Keratinocyte (primary cell): Measurements from ENCODE around the gene ATP6V0D1. TPM values are rescaled to one million over a fixed set of nuclear protein-coding genes. Genes with fewer than 3 reads are reported as not detected.

Experiments used
- DNase-seq: peaks from one replicate; pipeline ENCODE4 v3.0.0-alpha.2; 2011; ENCODE audit warnings: low read depth, missing footprints, low spot score
- FAIRE-seq: peaks from 2 replicates; lab custom pipeline; 2011; peaks lifted over from hg19 to GRCh38; lab: Jason Lieb, UNC
- H2AFZ ChIP-seq: 2 replicates; pipeline ENCODE4 v1.6.0; 2012; ENCODE audit warnings: low read length, control low read depth, inconsistent platforms; ENCODE audit not compliant: control insufficient read depth
- H3K27ac ChIP-seq: 2 replicates; pipeline ENCODE4 v1.5.1; 2011; ENCODE audit warnings: low read length; ENCODE audit not compliant: control insufficient read depth, insufficient read depth
- H3K27me3 ChIP-seq: 3 replicates; pipeline ENCODE4 v1.6.0; 2011; ENCODE audit warnings: low read length; ENCODE audit not compliant: control insufficient read depth, insufficient read depth; ENCODE audit errors: extremely low read depth
- H3K36me3 ChIP-seq, 2 experiments: 2 replicates in 1 of 2; 3 replicates in 1 of 2; pipeline ENCODE4 v1.5.1; 2011; ENCODE audit warnings: low read length in 2 of 2, mild to moderate bottlenecking in 1 of 2; ENCODE audit not compliant: control insufficient read depth in 2 of 2, insufficient read depth in 2 of 2; ENCODE audit errors: extremely low read depth in 1 of 2
- H3K4me1 ChIP-seq: 3 replicates; pipeline ENCODE4 v1.5.1; 2011; ENCODE audit warnings: low read length; ENCODE audit not compliant: control insufficient read depth, insufficient read depth; ENCODE audit errors: extremely low read depth
- H3K4me2 ChIP-seq: 3 replicates; pipeline ENCODE4 v1.6.0; 2011; ENCODE audit warnings: low read depth, low read length; ENCODE audit not compliant: control insufficient read depth, insufficient read depth; ENCODE audit errors: extremely low read depth
- H3K4me3 ChIP-seq, 3 experiments: fragments of 200-600 bp in 1 of 3; sonication (generic) in 1 of 3; 2 replicates in 2 of 3; 3 replicates in 1 of 3; pipeline ENCODE4 v1.5.1; 2011 to 2016; ENCODE audit warnings: low read length in 3 of 3, mild to moderate bottlenecking in 3 of 3, control low read depth in 2 of 3, inconsistent platforms in 1 of 3, low read depth in 1 of 3, mixed read lengths in 1 of 3, mixed run types in 1 of 3, moderate library complexity in 1 of 3; ENCODE audit not compliant: control insufficient read depth in 2 of 3, insufficient read depth in 2 of 3; ENCODE audit errors: extremely low read depth in 1 of 3
- H3K79me2 ChIP-seq: 2 replicates; pipeline ENCODE4 v1.6.0; 2012; ENCODE audit warnings: low read length; ENCODE audit not compliant: control insufficient read depth, insufficient read depth
- H3K9ac ChIP-seq: 3 replicates; pipeline ENCODE4 v1.6.0; 2011; ENCODE audit warnings: low read length; ENCODE audit not compliant: control insufficient read depth, insufficient read depth; ENCODE audit errors: extremely low read depth
- H3K9me1 ChIP-seq: 3 replicates; pipeline ENCODE4 v1.6.0; 2011; ENCODE audit warnings: low read length; ENCODE audit not compliant: control insufficient read depth, insufficient read depth; ENCODE audit errors: extremely low read depth
- H3K9me3 ChIP-seq: 2 replicates; pipeline ENCODE4 v1.5.1; 2012; ENCODE audit warnings: low read depth, low read length; ENCODE audit not compliant: control insufficient read depth
- H4K20me1 ChIP-seq: 3 replicates; pipeline ENCODE4 v1.6.0; 2011; ENCODE audit warnings: low read length; ENCODE audit not compliant: control insufficient read depth, insufficient read depth; ENCODE audit errors: extremely low read depth
- CTCF ChIP-seq, 3 experiments: IDR thresholded peaks in 1 of 3; conservative IDR thresholded peaks in 1 of 3; optimal IDR thresholded peaks in 1 of 3; 2 replicates in 2 of 3; 3 replicates in 1 of 3; pipeline versions ENCODE3 to v1.5.1; 2011; ENCODE audit warnings: low read length in 3 of 3, mild to moderate bottlenecking in 3 of 3, moderate library complexity in 2 of 3, control low read depth in 1 of 3, inconsistent platforms in 1 of 3; ENCODE audit not compliant: insufficient read depth in 2 of 3; ENCODE audit errors: extremely low read depth in 1 of 3
- EZH2 ChIP-seq: IDR thresholded peaks from one replicate; pipeline ENCODE4 v1.6.1; 2012; ENCODE audit warnings: inconsistent platforms, mild to moderate bottlenecking, low read length, moderate library complexity
- dilution Hi-C: fragments of 300-500 bp; cut with MboI; formaldehyde crosslinking; loops from one replicate; pipeline ENCODE4 v1.7.0; 2020; ENCODE audit warnings: low sequenced_read_pairs; ENCODE audit not compliant: extremely low pct_ligation_motif_present
- polyA plus RNA-seq, 5 experiments: library from polyadenylated mRNA; depleted of rRNA in 3 of 5; stranded (reverse) in 3 of 5; stranded (forward) in 1 of 5; unstranded in 1 of 5; fragments of >200 nt; gene quantifications; 1 replicate in 1 of 5; 2 replicates in 3 of 5; 3 replicates in 1 of 5; pipeline versions ENCODE4 v1.2.1 to v1.2.3, GENCODE V29; 2011 to 2012; ENCODE audit warnings: missing spikeins in 2 of 5, low read depth in 1 of 5, low replicate concordance in 1 of 5

Gene ATP6V0D1
- polyA plus RNA-seq, 1 donor (not counting 4 experiments of a cell fraction or from before 2014, with no cell fraction given), result 97.1 TPM

- dilution Hi-C loops, result no loop called here
- Histone ChIP-seq H3K4me3 (no peak overlapping the region), H3K4me2 (no peak overlapping the region), H3K27me3 (no peaks in the 10 kb centered on the region), H3K9ac (no peak overlapping the region), H2AFZ (no peak overlapping the region), H4K20me1 (peaks cover 7% of the 10 kb centered on the region), H3K9me1 (no peaks in the 10 kb centered on the region), H3K9me3 (no peaks in the 10 kb centered on the region), H3K27ac (no peak overlapping the region), H3K79me2 (no peaks in the 10 kb centered on the region), H3K4me1 (no peaks in the 10 kb centered on the region), H3K36me3 (peaks cover 9 to 21% of the 10 kb centered on the region in 2 experiments)
- DNase-seq, result no peak
- TF ChIP-seq EZH2, result no peak
- peak in 1 of 3 experiments; percentile 21 for TF ChIP-seq CTCF (optimal IDR thresholded peaks at IDR 0.05 in 1 of 3, IDR thresholded peaks at IDR 0.05 in 1 of 3, conservative IDR thresholded peaks at IDR 0.05 in 1 of 3; ENCODE audit: extremely low read depth in 1 of 3, insufficient read depth in 2 of 3, low read length in 3 of 3)
- no peak for FAIRE-seq
These were observed 35.5 kb downstream of the ATP6V0D1 start for GRCh38 chr16:67445441-67445912.

GRCh38 chr16:67445126-67445426 is 35.9 kb downstream of the ATP6V0D1 start:
- DNase-seq, result no peak
- Histone ChIP-seq H3K79me2 (no peaks in the 10 kb centered on the region), H3K27me3 (no peaks in the 10 kb centered on the region), H3K9me3 (no peaks in the 10 kb centered on the region), H2AFZ (no peak overlapping the region), H3K9ac (no peak overlapping the region), H3K9me1 (no peaks in the 10 kb centered on the region), H3K27ac (no peak overlapping the region), H3K4me1 (no peaks in the 10 kb centered on the region), H3K4me2 (no peak overlapping the region), H3K36me3 (peaks cover 9 to 25% of the 10 kb centered on the region in 2 experiments), H3K4me3 (no peak overlapping the region), H4K20me1 (peaks cover 7% of the 10 kb centered on the region)
- dilution Hi-C loops, result no loop called here
- no peak for TF ChIP-seq EZH2
- no peak for TF ChIP-seq CTCF (optimal IDR thresholded peaks at IDR 0.05 in 1 of 3, IDR thresholded peaks at IDR 0.05 in 1 of 3, conservative IDR thresholded peaks at IDR 0.05 in 1 of 3; ENCODE audit: extremely low read depth in 1 of 3, insufficient read depth in 2 of 3, low read length in 3 of 3)
- FAIRE-seq, result no peak
